Muscle of leg (tissue), 11 donors: ENCODE measurements around the gene TMEM237. TPM values are rescaled to one million over a fixed set of nuclear protein-coding genes. Genes with fewer than 3 reads are reported as not detected.

Experiments used
- DNase-seq: peaks from one replicate; pipeline ENCODE4 v3.0.0; 2013
- H3K27ac ChIP-seq: one replicate; pipeline ENCODE4 v1.5.1; 2013; ENCODE audit warnings: mild to moderate bottlenecking, low read length, control low read depth
- H3K27me3 ChIP-seq: one replicate; pipeline ENCODE4 v1.6.1; 2013; ENCODE audit warnings: low read length; ENCODE audit not compliant: control insufficient read depth, insufficient read depth
- H3K36me3 ChIP-seq: one replicate; pipeline ENCODE4 v1.6.1; 2013; ENCODE audit warnings: low read length; ENCODE audit not compliant: control insufficient read depth, insufficient read depth
- H3K4me1 ChIP-seq: one replicate; pipeline ENCODE4 v1.6.1; 2013; ENCODE audit warnings: low read length; ENCODE audit not compliant: control insufficient read depth, insufficient read depth
- H3K4me3 ChIP-seq: one replicate; pipeline ENCODE4 v1.5.1; 2013; ENCODE audit warnings: low read length, control low read depth
- H3K9me3 ChIP-seq: replicated peaks from 2 replicates; pipeline ENCODE4 v1.6.1; 2013; ENCODE audit warnings: low read depth, low read length; ENCODE audit not compliant: control insufficient read depth
- WGBS: methylation state at CpG from one replicate; pipeline ENCODE4 v1.1.5; 2013; ENCODE audit warnings: missing lambda C conversion rate; ENCODE audit not compliant: insufficient coverage; 5-methylcytosine and 5-hydroxymethylcytosine counted together
- polyA plus RNA-seq, 8 donors: library from polyadenylated mRNA; unstranded; fragments of 120-200 nt; gene quantifications; one replicate each; pipeline versions ENCODE4 v1.2.1 to v1.2.3, GENCODE V29; 2013; ENCODE audit warnings: inconsistent platforms in 1 of 8, low replicate concordance in 1 of 8; ENCODE audit not compliant: insufficient read length in 8 of 8, insufficient read depth in 1 of 8
- total RNA-seq: library from RNA; stranded (reverse); fragments of 120-200 nt; gene quantifications from one replicate; pipeline ENCODE4 v1.2.4, GENCODE V29; 2013

The TMEM237 gene
- total and polyA plus RNA-seq, 9 donors, result 28.6 to 40.9 (median 31.7) TPM

DNA sequence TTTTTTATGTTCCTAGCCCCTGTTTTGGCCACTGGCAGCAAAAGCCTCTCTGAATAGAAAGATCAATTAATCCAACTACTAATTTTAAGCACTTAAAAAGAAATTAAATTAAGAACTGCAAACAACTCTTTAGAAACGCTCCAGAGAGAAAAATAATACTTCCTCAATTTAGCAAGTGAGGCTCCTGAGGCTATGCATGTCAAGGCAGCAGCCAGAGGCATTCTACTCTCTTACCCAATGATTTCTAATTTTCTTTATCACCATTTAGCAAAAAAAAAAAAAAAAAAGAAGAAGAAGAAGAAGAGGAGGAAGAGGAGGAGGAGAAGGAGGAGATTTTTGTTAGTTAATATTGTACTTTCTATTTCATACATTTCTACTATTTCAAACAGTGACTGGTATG, 68.5 kb downstream of the TMEM237 start:
- Histone ChIP-seq H3K4me3 (no peak overlapping the region), H3K36me3 (no peaks in the 10 kb centered on the region), H3K9me3 (no peaks in the 10 kb centered on the region), H3K27ac (no peak overlapping the region), H3K27me3 (no peaks in the 10 kb centered on the region), H3K4me1 (no peaks in the 10 kb centered on the region)
- no peak for DNase-seq
- no CpG with 5 or more reads among the region's 1 CpG for WGBS

DNA sequence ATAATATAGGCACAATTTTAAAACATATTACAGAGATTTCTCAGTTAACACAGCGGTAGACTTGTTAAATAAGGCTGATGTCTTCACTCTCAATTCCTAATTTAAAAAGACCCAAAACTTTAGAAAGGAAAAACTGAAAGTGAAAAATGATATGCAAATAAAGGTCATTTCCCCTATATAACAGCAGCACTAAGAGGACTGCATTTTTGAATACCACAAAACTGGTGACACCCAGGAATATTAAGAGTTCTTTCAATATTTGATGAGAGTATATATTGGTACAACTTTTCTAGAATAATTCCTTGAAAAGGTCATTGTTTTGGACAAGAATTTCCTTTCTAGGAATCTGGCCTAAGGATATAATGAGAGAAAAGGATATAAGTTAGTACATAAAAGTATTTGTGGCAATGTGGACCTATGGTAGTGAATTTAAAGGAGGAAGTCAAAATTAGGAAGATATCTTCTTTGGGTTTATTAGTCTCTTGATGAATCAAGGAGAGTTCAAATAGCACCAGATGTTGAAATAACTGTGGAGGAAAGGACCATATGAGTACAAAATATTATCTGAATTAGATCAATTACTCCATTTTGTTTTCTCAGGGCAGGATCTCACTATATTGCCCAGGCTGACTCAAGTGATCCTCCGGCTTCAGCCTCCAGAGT, 70.3 kb downstream of the TMEM237 start:
- Histone ChIP-seq H3K36me3 (no peaks in the 10 kb centered on the region), H3K27me3 (no peaks in the 10 kb centered on the region), H3K4me1 (no peaks in the 10 kb centered on the region), H3K9me3 (no peaks in the 10 kb centered on the region), H3K4me3 (no peak overlapping the region), H3K27ac (no peak overlapping the region)
- DNase-seq, result no peak
- 86% methylated on average over 1 of the region's 2 CpGs for WGBS

Other genes starting within 250 kb of the TMEM237 start
- gene TRAK2, start 192.0 kb downstream of the TMEM237 start, total RNA-seq, result 27.4 TPM
- gene TRAK2, start 192.0 kb downstream of the TMEM237 start, polyA plus RNA-seq, result 10 to 100 TPM; 18.9 to 33.8 (median 25.6) TPM
- 34.5 TPM for gene STRADB, start 191.8 kb downstream of the TMEM237 start, total RNA-seq
- 10 to 100 TPM; 32.8 to 60.5 (median 40.9) TPM for gene STRADB, start 191.8 kb downstream of the TMEM237 start, polyA plus RNA-seq
- gene MPP4, start 55.1 kb upstream of the TMEM237 start, total RNA-seq, result 0.18 TPM
- under 1 TPM; 0.09 to 0.23 (median 0.14) TPM for gene MPP4, start 55.1 kb upstream of the TMEM237 start, polyA plus RNA-seq
- gene ALS2, start 137.4 kb upstream of the TMEM237 start, total RNA-seq, result 14.2 TPM
- 10 to 100 TPM; 11.2 to 20.9 (median 15.6) TPM for gene ALS2, start 137.4 kb upstream of the TMEM237 start, polyA plus RNA-seq
- gene CDK15, start 163.0 kb upstream of the TMEM237 start, total RNA-seq, result 1.1 TPM
- gene CDK15, start 163.0 kb upstream of the TMEM237 start, polyA plus RNA-seq, result 1 to 10 TPM in 4 of 8 donors, under 1 TPM in 4; 0.56 to 2.2 (median 0.93) TPM